HG02885 (cell line): ENCODE data around the gene TMC1.

ENCODE experiments used
- ATAC-seq: cut with Tn5 transposase; IDR thresholded peaks from one replicate; pipeline ENCODE4 v1.9.1; 2021; ENCODE audit warnings: mild to moderate bottlenecking; ENCODE audit not compliant: unreplicated experiment, poor library complexity

The TMC1 gene

GRCh38 chr9:72599874-72600534, 78.6 kb downstream of the TMC1 start:
- ATAC-seq: no peak

- no peak for ATAC-seq
Observed at GRCh38 chr9:72600671-72601070, 79.3 kb downstream of the TMC1 start.

- ATAC-seq: no peak
Observed at GRCh38 chr9:72601615-72602014, 80.2 kb downstream of the TMC1 start.

GRCh38 chr9:72612449-72612848, 91.0 kb downstream of the TMC1 start:
- no peak for ATAC-seq

GRCh38 chr9:72614067-72614466, 92.7 kb downstream of the TMC1 start:
- ATAC-seq: no peak

- ATAC-seq: no peak
Observed at GRCh38 chr9:72615931-72616330, 94.5 kb downstream of the TMC1 start.

GRCh38 chr9:72618811-72619210, 97.4 kb downstream of the TMC1 start:
- no peak for ATAC-seq

- no peak for ATAC-seq
Observed at GRCh38 chr9:72622186-72622585, 100.8 kb downstream of the TMC1 start.

- no peak for ATAC-seq
Observed at GRCh38 chr9:72623156-72623555, 101.7 kb downstream of the TMC1 start.

GRCh38 chr9:72627147-72627546, 105.7 kb downstream of the TMC1 start:
- ATAC-seq: no peak

GRCh38 chr9:72627956-72628540, 106.6 kb downstream of the TMC1 start:
- no peak for ATAC-seq

- ATAC-seq: peak; percentile 51
Observed at GRCh38 chr9:72633966-72634365, 112.6 kb downstream of the TMC1 start.

- ATAC-seq: peak; percentile 92
Observed at GRCh38 chr9:72635197-72635596, 113.8 kb downstream of the TMC1 start.

GRCh38 chr9:72636621-72637020, 115.2 kb downstream of the TMC1 start:
- no peak for ATAC-seq

- no peak for ATAC-seq
Observed at GRCh38 chr9:72643651-72644050, 122.2 kb downstream of the TMC1 start.

GRCh38 chr9:72646061-72646460, 124.7 kb downstream of the TMC1 start:
- no peak for ATAC-seq

- peak; percentile 55 for ATAC-seq
Observed at GRCh38 chr9:72648324-72649126, 127.1 kb downstream of the TMC1 start.

- peak; percentile 53 for ATAC-seq
Observed at GRCh38 chr9:72649127-72649442, 127.7 kb downstream of the TMC1 start.

- ATAC-seq: no peak
Observed at GRCh38 chr9:72650206-72650605, 128.8 kb downstream of the TMC1 start.

GRCh38 chr9:72656021-72656420, 134.6 kb downstream of the TMC1 start:
- ATAC-seq: no peak

GRCh38 chr9:72657023-72657422, 135.6 kb downstream of the TMC1 start:
- no peak for ATAC-seq

GRCh38 chr9:72658703-72659102, 137.3 kb downstream of the TMC1 start:
- no peak for ATAC-seq
